ENCODE results near the gene TRAF1.

GRCh38 chr9:120941046-120941770 is 14.6 kb upstream of the TRAF1 start:
- TF ChIP-seq CTCF (IDR thresholded peaks at IDR 0.05; ENCODE audit: low read depth, low read length, missing input control) (no peak), YY1 (IDR thresholded peaks at IDR 0.05) (no peak), TAF1 (conservative IDR thresholded peaks at IDR 0.05) (no peak), ATF3 (IDR thresholded peaks at IDR 0.05) (no peak), EGR1 (IDR thresholded peaks at IDR 0.05; ENCODE audit: low read depth in 2 of 2) (no peak), FOXA1 (IDR thresholded peaks at IDR 0.05) (no peak), ZBTB33 (IDR thresholded peaks at IDR 0.05) (no peak), HNF4A (conservative IDR thresholded peaks at IDR 0.05) (no peak), JUND (IDR thresholded peaks at IDR 0.05) (no peak), MAX (IDR thresholded peaks at IDR 0.05) (no peak), RXRA (IDR thresholded peaks at IDR 0.05) (no peak), REST (IDR thresholded peaks at IDR 0.05) (no peak), GABPA (IDR thresholded peaks at IDR 0.05 in 1 of 2, conservative IDR thresholded peaks at IDR 0.05 in 1 of 2) (no peak), SP1 (IDR thresholded peaks at IDR 0.05) (no peak)

Data from liver (tissue), 3 donors.